Urinary bladder (tissue), 4 donors: ENCODE results near the gene MYO1E. TPM values are rescaled to one million over a fixed set of nuclear protein-coding genes. Genes with fewer than 3 reads are reported as not detected.

Experiments used
- DNase-seq: peaks from one replicate; pipeline ENCODE4 v3.0.0-alpha.2; 2015; ENCODE audit errors: extremely low spot score
- H3K27ac ChIP-seq: one replicate; pipeline ENCODE4 v1.5.1; 2013; ENCODE audit warnings: low read depth, mild to moderate bottlenecking, moderate library complexity
- H3K36me3 ChIP-seq: one replicate; pipeline ENCODE4 v1.6.1; 2013; ENCODE audit warnings: mild to moderate bottlenecking, moderate library complexity; ENCODE audit not compliant: insufficient read depth
- H3K4me1 ChIP-seq: one replicate; pipeline ENCODE4 v1.6.1; 2013; ENCODE audit warnings: mild to moderate bottlenecking, moderate library complexity; ENCODE audit not compliant: insufficient read depth
- H3K4me3 ChIP-seq: one replicate; pipeline ENCODE4 v1.5.1; 2013; ENCODE audit warnings: low read depth, low read length
- WGBS: extraction: QIAGEN DNeasy Blood & Tissue Kit; methylation state at CpG from one replicate; pipeline ENCODE4 v1.1.7; 2013; 5-methylcytosine and 5-hydroxymethylcytosine counted together
- polyA plus RNA-seq: library from polyadenylated mRNA; stranded (reverse); fragments of 200-250 nt; gene quantifications from one replicate; pipeline ENCODE4 v1.2.3, GENCODE V29; 2013
- total RNA-seq: library from RNA; depleted of rRNA; stranded (reverse); fragments of >200 nt; gene quantifications from one replicate; pipeline ENCODE4 v1.2.3, GENCODE V29; 2014
- donor health status: healthy with polysubstance abuse.
- donor health status: healthy.

Gene MYO1E
- total and polyA plus RNA-seq, 2 donors, result 20.2 to 60.0 TPM

GRCh38 chr15:59311195-59311594, 61.5 kb downstream of the MYO1E start:
- Histone ChIP-seq H3K36me3 (no peaks in the 10 kb centered on the region), H3K27ac (no peak overlapping the region), H3K4me1 (no peaks in the 10 kb centered on the region), H3K4me3 (no peak overlapping the region)
- no peak for DNase-seq
- 96% methylated on average over 8 of the region's 8 CpGs for WGBS

GRCh38 chr15:59309405-59309804, 63.3 kb downstream of the MYO1E start:
- Histone ChIP-seq H3K36me3 (no peaks in the 10 kb centered on the region), H3K4me3 (no peak overlapping the region), H3K27ac (no peak overlapping the region), H3K4me1 (no peaks in the 10 kb centered on the region)
- no peak for DNase-seq
- 82% methylated on average over 5 of the region's 5 CpGs for WGBS

- H3K4me1 ChIP-seq, result no peaks in the 10 kb centered on the region
- no peak for DNase-seq
- no peaks in the 10 kb centered on the region for H3K36me3 ChIP-seq
- no peak overlapping the region for H3K4me3 ChIP-seq
- WGBS, result 82% methylated on average over 6 of the region's 6 CpGs
- no peak overlapping the region for H3K27ac ChIP-seq
Observed at GRCh38 chr15:59307165-59307537, 65.5 kb downstream of the MYO1E start.

- WGBS, result 83% methylated on average over 7 of the region's 7 CpGs
- H3K4me3 ChIP-seq, result no peak overlapping the region
- no peak for DNase-seq
Observed at GRCh38 chr15:59306520-59307164, 66.0 kb downstream of the MYO1E start.

DNA sequence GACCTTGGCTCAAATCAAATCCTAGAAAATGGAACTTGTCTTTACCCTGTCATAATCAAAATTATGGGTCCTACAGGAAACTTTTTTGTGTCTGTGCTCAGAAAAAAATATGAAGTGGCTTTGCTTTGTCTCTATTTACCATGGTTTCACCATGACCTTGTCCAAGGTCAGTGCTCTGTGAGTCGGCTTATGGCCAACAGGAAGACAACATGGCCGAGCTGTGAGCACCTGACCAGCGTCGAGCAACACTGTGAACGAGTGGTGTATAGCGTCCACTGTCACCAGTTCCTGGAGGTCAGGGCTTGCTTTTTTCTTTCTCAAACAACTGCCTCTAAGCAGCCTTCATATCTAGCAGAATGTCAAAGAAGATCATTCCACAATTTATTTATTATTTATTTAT, 67.9 kb downstream of the MYO1E start:
- 82% methylated on average over 6 of the region's 6 CpGs for WGBS
- peaks cover 2% of the 10 kb centered on the region for H3K4me1 ChIP-seq
- H3K27ac ChIP-seq, result no peak overlapping the region
- DNase-seq, result no peak
- no peaks in the 10 kb centered on the region for H3K36me3 ChIP-seq
- H3K4me3 ChIP-seq, result no peak overlapping the region

More at GRCh38 chr15:59306520-59307164, 66.0 kb downstream of the MYO1E start:
- no peaks in the 10 kb centered on the region for H3K4me1 ChIP-seq
- no peak overlapping the region for H3K27ac ChIP-seq
- no peaks in the 10 kb centered on the region for H3K36me3 ChIP-seq

DNA sequence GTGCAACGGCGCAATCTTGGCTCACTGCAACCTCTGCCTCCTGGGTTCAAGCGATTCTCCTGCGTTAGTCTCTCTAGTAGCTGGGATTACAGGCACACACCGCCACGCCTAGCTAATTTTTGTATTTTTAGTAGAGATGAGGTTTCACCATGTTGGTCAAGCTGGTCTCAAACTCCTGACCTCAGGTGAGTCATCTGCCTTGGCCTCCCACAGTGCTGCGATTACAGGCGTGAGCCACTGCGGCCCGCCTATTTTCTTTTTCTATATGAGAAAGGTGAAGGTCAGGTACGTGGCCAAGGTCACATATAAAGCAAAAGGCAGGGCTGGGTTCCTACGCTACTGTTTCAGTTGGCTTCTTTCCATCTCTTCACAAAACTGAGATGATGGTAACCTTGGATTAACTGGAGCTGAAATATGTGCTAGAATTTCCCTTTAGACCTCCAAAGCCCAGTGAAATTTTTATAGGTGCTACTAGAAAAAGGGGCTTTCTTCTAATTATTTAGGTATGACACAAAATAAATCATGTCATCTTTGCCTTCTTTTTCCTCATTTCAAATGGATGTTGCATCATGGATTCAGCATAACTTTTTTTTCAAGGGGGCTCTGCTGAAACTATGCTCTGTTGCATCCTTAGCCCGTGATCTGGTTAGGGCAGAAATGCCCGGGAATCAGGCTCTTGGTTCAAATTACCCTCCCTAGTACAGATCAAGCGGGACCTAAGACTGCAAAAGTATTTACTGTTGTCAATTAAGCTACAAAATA, 68.5 kb downstream of the MYO1E start:
- no peak overlapping the region for H3K27ac ChIP-seq
- WGBS, result 93% methylated on average over 15 of the region's 15 CpGs
- H3K4me1 ChIP-seq, result peaks cover 2% of the 10 kb centered on the region
- H3K4me3 ChIP-seq, result no peak overlapping the region
- no peak for DNase-seq
- no peaks in the 10 kb centered on the region for H3K36me3 ChIP-seq

DNA sequence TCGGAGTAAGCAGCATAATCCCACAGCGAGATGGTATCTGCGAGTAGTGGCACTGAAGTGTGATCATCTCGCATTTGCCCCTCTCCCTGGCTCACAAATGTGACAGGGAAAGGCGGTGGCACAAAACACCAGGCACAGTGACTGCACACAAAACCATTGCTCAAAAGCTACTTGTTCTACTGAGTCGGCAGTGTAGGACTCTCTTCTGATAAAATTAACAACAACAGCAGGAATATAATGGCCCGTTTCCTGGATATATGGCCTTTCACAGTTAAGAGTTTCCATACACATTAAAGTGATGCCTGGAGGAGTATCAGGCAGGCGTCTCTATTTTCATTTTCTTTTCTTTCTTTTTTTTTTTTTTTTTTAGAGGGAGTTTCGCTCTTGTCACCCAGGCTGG, 69.0 kb downstream of the MYO1E start:
- peaks cover 2% of the 10 kb centered on the region for H3K4me1 ChIP-seq
- 94% methylated on average over 9 of the region's 9 CpGs for WGBS

GRCh38 chr15:59303136-59303535, 69.5 kb downstream of the MYO1E start:
- 94% methylated on average over 8 of the region's 8 CpGs for WGBS
- Histone ChIP-seq H3K27ac (no peak overlapping the region), H3K4me1 (peaks cover 2% of the 10 kb centered on the region), H3K4me3 (no peak overlapping the region), H3K36me3 (no peaks in the 10 kb centered on the region)
- DNase-seq, result no peak

More for the DNA sequence above, 69.0 kb downstream of the MYO1E start:
- Histone ChIP-seq H3K4me3 (no peak overlapping the region), H3K27ac (no peak overlapping the region), H3K36me3 (no peaks in the 10 kb centered on the region)
- no peak for DNase-seq

- Histone ChIP-seq H3K36me3 (no peaks in the 10 kb centered on the region), H3K4me1 (peaks cover 2% of the 10 kb centered on the region), H3K4me3 (no peak overlapping the region), H3K27ac (no peak overlapping the region)
- no peak for DNase-seq
- WGBS, result 60% methylated on average over 6 of the region's 6 CpGs
Observed at GRCh38 chr15:59301527-59301926, 71.1 kb downstream of the MYO1E start.

GRCh38 chr15:59300618-59301139, 72.0 kb downstream of the MYO1E start:
- H3K4me3 ChIP-seq, result no peak overlapping the region
- DNase-seq, result no peak
- peaks cover 2% of the 10 kb centered on the region for H3K4me1 ChIP-seq
- no peak overlapping the region for H3K27ac ChIP-seq
- WGBS, result 33% methylated on average over 6 of the region's 6 CpGs
- no peaks in the 10 kb centered on the region for H3K36me3 ChIP-seq

GRCh38 chr15:59299929-59300617, 72.6 kb downstream of the MYO1E start:
- Histone ChIP-seq H3K27ac (peak overlapping the region; percentile 71), H3K4me1 (peaks cover 2% of the 10 kb centered on the region), H3K36me3 (no peaks in the 10 kb centered on the region), H3K4me3 (no peak overlapping the region)
- 35% methylated on average over 9 of the region's 9 CpGs for WGBS
- no peak for DNase-seq

DNA sequence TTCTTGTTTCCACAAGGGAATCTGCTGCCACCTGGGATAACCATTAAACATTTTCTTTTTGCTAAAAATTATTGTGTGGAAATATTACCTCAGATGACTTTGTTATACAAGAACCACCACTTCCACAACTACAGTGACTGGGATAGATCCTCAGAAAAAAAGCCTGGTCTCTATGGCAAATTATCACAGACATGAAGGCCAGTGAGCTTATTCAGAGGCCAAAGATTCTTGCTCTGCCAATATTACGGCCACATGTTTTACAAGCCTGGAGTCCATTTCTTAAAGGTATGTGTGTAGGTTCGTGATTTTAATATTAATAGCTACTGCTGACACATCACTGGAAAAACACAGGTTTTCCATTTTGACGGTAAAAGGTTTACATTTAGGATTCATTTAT, 73.8 kb downstream of the MYO1E start:
- H3K4me3 ChIP-seq, result no peak overlapping the region
- WGBS, result 93% methylated on average over 3 of the region's 3 CpGs
- no peak for DNase-seq
- no peak overlapping the region for H3K27ac ChIP-seq
- H3K36me3 ChIP-seq, result no peaks in the 10 kb centered on the region
- H3K4me1 ChIP-seq, result peaks cover 2% of the 10 kb centered on the region

- DNase-seq, result no peak
- no peak overlapping the region for H3K4me3 ChIP-seq
- no peaks in the 10 kb centered on the region for H3K36me3 ChIP-seq
- peaks cover 2% of the 10 kb centered on the region for H3K4me1 ChIP-seq
- H3K27ac ChIP-seq, result no peak overlapping the region
- 88% methylated on average over 8 of the region's 8 CpGs for WGBS
Observed at GRCh38 chr15:59298225-59298853, 74.3 kb downstream of the MYO1E start.
